SU-DHL-6 (cell line): ENCODE results near the gene LY6G6C.

Source experiments
- CTCF ChIP-seq: fragments of 200-600 bp; sonication (generic); IDR thresholded peaks from one replicate; pipeline ENCODE4 v1.5.1; 2017; ENCODE audit warnings: antibody characterized with exemption, mild to moderate bottlenecking, low read length, moderate library complexity; ENCODE audit not compliant: insufficient read depth, poor library complexity, severe bottlenecking
- EZH2phosphoT487 ChIP-seq: fragments of 200-600 bp; sonication (generic), shearing (Covaris generic); conservative IDR thresholded peaks from 2 replicates; pipeline ENCODE4 v1.6.1; 2018; ENCODE audit warnings: mild to moderate bottlenecking, antibody characterized with exemption, low read length, moderate library complexity, mixed read lengths

GRCh38 chr6:31692886-31693285, 28.7 kb downstream of the LY6G6C start:
- TF ChIP-seq CTCF (no peak), EZH2phosphoT487 (no peak)
